Activated CD4-positive, alpha-beta memory T cell treated with anti-CD3 and anti-CD28 coated beads for 36 hours (primary cell): Measurements from ENCODE around the gene GPHN. TPM values are rescaled to one million over a fixed set of nuclear protein-coding genes. Genes with fewer than 3 reads are reported as not detected.

Experiments
- CTCF ChIA-PET: fragments of 350-600 bp; sonication (Branson Sonifier 250); formaldehyde crosslinking; loops from one replicate; lab custom pipeline; 2021; ENCODE audit warnings: antibody characterized with exemption, inconsistent platforms; lab: Charles Lee
- POLR2A ChIA-PET: fragments of 350-600 bp; sonication (Branson Sonifier 250); formaldehyde crosslinking; loops from one replicate; lab custom pipeline; 2021; ENCODE audit warnings: antibody characterized with exemption; lab: Charles Lee
- DNase-seq: peaks from one replicate; pipeline ENCODE4 v3.0.0-alpha.2; 2020
- H3K27ac Mint-ChIP-seq: one replicate; pipeline ENCODE4 v1.8.0; 2021; ENCODE audit warnings: mixed read lengths
- H3K27me3 Mint-ChIP-seq: one replicate; pipeline ENCODE4 v1.8.0; 2021; ENCODE audit warnings: mixed read lengths
- H3K36me3 Mint-ChIP-seq: one replicate; pipeline ENCODE4 v1.8.0; 2021; ENCODE audit warnings: mixed read lengths
- H3K4me1 Mint-ChIP-seq: one replicate; pipeline ENCODE4 v1.8.0; 2021; ENCODE audit warnings: low read depth, mixed read lengths
- H3K4me3 Mint-ChIP-seq: one replicate; pipeline ENCODE4 v1.8.0; 2021; ENCODE audit warnings: mild to moderate bottlenecking, mixed read lengths
- H3K9me3 Mint-ChIP-seq: one replicate; pipeline ENCODE4 v1.8.0; 2021; ENCODE audit warnings: mixed read lengths
- intact Hi-C: fragments of 100-400 bp; cut with micrococcal nuclease; formaldehyde crosslinking; loops from one replicate; pipeline ENCODE4 v1.15.1; 2023
- total RNA-seq, 2 experiments: library from RNA; stranded (reverse); gene quantifications; one replicate each; pipeline ENCODE4 v1.2.3, GENCODE V29; 2021

GPHN gene
- total RNA-seq, 2 experiments from 2014 or later, result 19.5 to 23.1 TPM

- no peak for DNase-seq
- no peaks in the 10 kb centered on the region for H3K27me3 Mint-ChIP-seq
- POLR2A ChIA-PET, result no interaction called here
These were observed 484.8 kb downstream of the GPHN start for GRCh38 chr14:66992776-66993175.

GRCh38 chr14:66993512-66993911, 485.6 kb downstream of the GPHN start:
- Mint-ChIP-seq H3K4me3 (no peak overlapping the region), H3K36me3 (peaks cover 8% of the 10 kb centered on the region), H3K27me3 (no peaks in the 10 kb centered on the region), H3K9me3 (no peaks in the 10 kb centered on the region), H3K27ac (no peak overlapping the region), H3K4me1 (peaks cover 9% of the 10 kb centered on the region)
- DNase-seq, result no peak
- ChIA-PET CTCF (interaction anchor here (0.6 kb wide), 1 partner anchor 319 kb away, joined by 3 read pairs; no protein-coding TSS in a partner anchor), POLR2A (no interaction called here)
- intact Hi-C loops, result loop anchor here (10.0 kb wide), 1 partner anchor 239 kb away; no protein-coding TSS in a partner anchor

More at GRCh38 chr14:66992776-66993175, 484.8 kb downstream of the GPHN start:
- Mint-ChIP-seq H3K9me3 (no peaks in the 10 kb centered on the region), H3K4me1 (peaks cover 3% of the 10 kb centered on the region), H3K27ac (no peak overlapping the region), H3K36me3 (peaks cover 10% of the 10 kb centered on the region), H3K4me3 (no peak overlapping the region)
- intact Hi-C loops, result loop anchor here (10.0 kb wide), 1 partner anchor 238 kb away; no protein-coding TSS in a partner anchor
- CTCF ChIA-PET, result interaction anchor here (0.6 kb wide), 1 partner anchor 320 kb away, joined by 3 read pairs; no protein-coding TSS in a partner anchor

GRCh38 chr14:66998013-66998412, 490.1 kb downstream of the GPHN start:
- Mint-ChIP-seq H3K27me3 (no peaks in the 10 kb centered on the region), H3K9me3 (no peaks in the 10 kb centered on the region)

GRCh38 chr14:66999978-67000377, 492.0 kb downstream of the GPHN start:
- DNase-seq, result no peak
- Mint-ChIP-seq H3K27ac (no peak overlapping the region), H3K9me3 (no peaks in the 10 kb centered on the region), H3K4me3 (no peak overlapping the region), H3K4me1 (peaks cover 10% of the 10 kb centered on the region), H3K27me3 (no peaks in the 10 kb centered on the region), H3K36me3 (peaks cover 14% of the 10 kb centered on the region)
- ChIA-PET POLR2A (no interaction called here), CTCF (no interaction called here)
- intact Hi-C loops, result loop anchor here (10.0 kb wide), 1 partner anchor 245 kb away; no protein-coding TSS in a partner anchor

More at GRCh38 chr14:66998013-66998412, 490.1 kb downstream of the GPHN start:
- DNase-seq, result peak; percentile 37
- intact Hi-C loops, result loop anchor here (1.0 to 10.0 kb wide), 3 partner anchors 19 to 243 kb away; no protein-coding TSS in a partner anchor
- no peak overlapping the region for H3K4me3 Mint-ChIP-seq
- peaks cover 11% of the 10 kb centered on the region for H3K36me3 Mint-ChIP-seq
- peaks cover 10% of the 10 kb centered on the region for H3K4me1 Mint-ChIP-seq
- POLR2A ChIA-PET, result no interaction called here
- no peak overlapping the region for H3K27ac Mint-ChIP-seq
- CTCF ChIA-PET, result no interaction called here

GRCh38 chr14:67002994-67003753, 495.2 kb downstream of the GPHN start:
- Mint-ChIP-seq H3K4me3 (no peak overlapping the region), H3K4me1 (peaks cover 3% of the 10 kb centered on the region), H3K9me3 (no peaks in the 10 kb centered on the region), H3K27me3 (no peaks in the 10 kb centered on the region), H3K27ac (no peak overlapping the region), H3K36me3 (peaks cover 7% of the 10 kb centered on the region)
- CTCF ChIA-PET, result no interaction called here
- POLR2A ChIA-PET, result no interaction called here
- intact Hi-C loops, result no loop called here
- no peak for DNase-seq

GRCh38 chr14:67004521-67004920, 496.6 kb downstream of the GPHN start:
- Mint-ChIP-seq H3K27me3 (no peaks in the 10 kb centered on the region), H3K36me3 (peaks cover 6% of the 10 kb centered on the region), H3K4me3 (no peak overlapping the region), H3K9me3 (no peaks in the 10 kb centered on the region), H3K27ac (no peak overlapping the region), H3K4me1 (no peaks in the 10 kb centered on the region)
- CTCF ChIA-PET, result no interaction called here
- intact Hi-C loops, result no loop called here
- DNase-seq, result no peak
- POLR2A ChIA-PET, result no interaction called here

- DNase-seq, result no peak
- intact Hi-C loops, result no loop called here
- H3K27me3 Mint-ChIP-seq, result no peaks in the 10 kb centered on the region
- no peak overlapping the region for H3K27ac Mint-ChIP-seq
- no peak overlapping the region for H3K4me3 Mint-ChIP-seq
- ChIA-PET POLR2A (no interaction called here), CTCF (no interaction called here)
- no peaks in the 10 kb centered on the region for H3K9me3 Mint-ChIP-seq
- H3K4me1 Mint-ChIP-seq, result no peaks in the 10 kb centered on the region
- H3K36me3 Mint-ChIP-seq, result no peaks in the 10 kb centered on the region
These were observed 502.7 kb downstream of the GPHN start for GRCh38 chr14:67010602-67011001.

GRCh38 chr14:67016856-67017255, 508.9 kb downstream of the GPHN start:
- no peak for DNase-seq
- Mint-ChIP-seq H3K9me3 (no peaks in the 10 kb centered on the region), H3K4me3 (no peak overlapping the region), H3K36me3 (no peaks in the 10 kb centered on the region), H3K4me1 (no peaks in the 10 kb centered on the region), H3K27ac (no peak overlapping the region), H3K27me3 (no peaks in the 10 kb centered on the region)
- ChIA-PET CTCF (no interaction called here), POLR2A (no interaction called here)
- intact Hi-C loops, result no loop called here

- H3K36me3 Mint-ChIP-seq, result no peaks in the 10 kb centered on the region
- POLR2A ChIA-PET, result no interaction called here
- no peaks in the 10 kb centered on the region for H3K4me1 Mint-ChIP-seq
- DNase-seq, result no peak
- CTCF ChIA-PET, result no interaction called here
- intact Hi-C loops, result no loop called here
- no peak overlapping the region for H3K27ac Mint-ChIP-seq
- H3K4me3 Mint-ChIP-seq, result no peak overlapping the region
- no peaks in the 10 kb centered on the region for H3K27me3 Mint-ChIP-seq
- H3K9me3 Mint-ChIP-seq, result no peaks in the 10 kb centered on the region
These were observed 510.8 kb downstream of the GPHN start for GRCh38 chr14:67018720-67019119.

- no peak overlapping the region for H3K27ac Mint-ChIP-seq
- no peak overlapping the region for H3K4me3 Mint-ChIP-seq
- peaks cover 5% of the 10 kb centered on the region for H3K36me3 Mint-ChIP-seq
- no peaks in the 10 kb centered on the region for H3K4me1 Mint-ChIP-seq
- H3K27me3 Mint-ChIP-seq, result no peaks in the 10 kb centered on the region
- DNase-seq, result no peak
- peaks cover 5% of the 10 kb centered on the region for H3K9me3 Mint-ChIP-seq
- CTCF ChIA-PET, result interaction anchor here (0.6 kb wide), 1 partner anchor 299 kb away, joined by 4 read pairs; no protein-coding TSS in a partner anchor
- intact Hi-C loops, result no loop called here
- POLR2A ChIA-PET, result no interaction called here
These were observed 511.8 kb downstream of the GPHN start for GRCh38 chr14:67019796-67020195.

GRCh38 chr14:67031920-67032774, 524.2 kb downstream of the GPHN start:
- Mint-ChIP-seq H3K27ac (no peak overlapping the region), H3K36me3 (peaks cover 22% of the 10 kb centered on the region), H3K4me3 (no peak overlapping the region), H3K27me3 (no peaks in the 10 kb centered on the region), H3K4me1 (no peaks in the 10 kb centered on the region), H3K9me3 (peaks cover 17% of the 10 kb centered on the region)
- no peak for DNase-seq
- ChIA-PET POLR2A (no interaction called here), CTCF (no interaction called here)
- intact Hi-C loops, result no loop called here

- POLR2A ChIA-PET, result no interaction called here
- Mint-ChIP-seq H3K27ac (no peak overlapping the region), H3K4me1 (no peaks in the 10 kb centered on the region), H3K27me3 (no peaks in the 10 kb centered on the region), H3K9me3 (peaks cover 12% of the 10 kb centered on the region), H3K36me3 (peaks cover 14% of the 10 kb centered on the region), H3K4me3 (no peak overlapping the region)
- intact Hi-C loops, result no loop called here
- CTCF ChIA-PET, result interaction anchor here (1.8 kb wide), 1 partner anchor 64 kb away, joined by 3 read pairs; no protein-coding TSS in a partner anchor
- DNase-seq, result no peak
These were observed 537.5 kb downstream of the GPHN start for GRCh38 chr14:67045440-67045839.
